GM19452 (cell line): ENCODE results near the gene SDC3.

Experiments
- ATAC-seq: cut with Tn5 transposase; IDR thresholded peaks from one replicate; pipeline ENCODE4 v1.9.1; 2021; ENCODE audit not compliant: unreplicated experiment

SDC3 gene

GRCh38 chr1:30823969-30824735 lies 84.4 kb downstream of the SDC3 start:
- ATAC-seq, result peak; percentile 83

- ATAC-seq, result no peak
These were observed 85.0 kb downstream of the SDC3 start for GRCh38 chr1:30823627-30823968.

- ATAC-seq, result no peak
These were observed 85.5 kb downstream of the SDC3 start for GRCh38 chr1:30822966-30823581.

- ATAC-seq, result no peak
These were observed 86.6 kb downstream of the SDC3 start for GRCh38 chr1:30822006-30822405.

GRCh38 chr1:30820299-30820698 lies 88.3 kb downstream of the SDC3 start:
- ATAC-seq, result no peak
